ENCODE measurements around the gene CDX1. TPM values are rescaled to one million over a fixed set of nuclear protein-coding genes. Genes with fewer than 3 reads are reported as not detected.

CDX1 gene
- total and polyA plus RNA-seq, 8 donors = 0.31 to 472 (median 2.0) TPM; not detected in 5

GRCh38 chr5:150206098-150206778 is 39.7 kb downstream of the CDX1 start:
- no peaks in the 10 kb centered on the region for H3K4me1 ChIP-seq
- no peak for TF ChIP-seq CTCF (IDR thresholded peaks at IDR 0.05)
- TF ChIP-seq POLR2AphosphoS5 (IDR thresholded peaks at IDR 0.05) = no peak
- no peak for TF ChIP-seq POLR2A (IDR thresholded peaks at IDR 0.05)
- no peak for TF ChIP-seq EP300 (IDR thresholded peaks at IDR 0.05)
- no peaks in the 10 kb centered on the region for H3K36me3 ChIP-seq
- H3K27me3 ChIP-seq = peaks cover 0 to 13% (median 4%) of the 10 kb centered on the region in 3 donors
- DNase-seq = no peak
- H3K4me3 ChIP-seq = no peak overlapping the region
- intact Hi-C loops (cut with DNase I; ENCODE audit: low total_unique reads) = no loop called here
- H3K9me3 ChIP-seq = no peaks in the 10 kb centered on the region
- no peak overlapping the region for H3K27ac ChIP-seq
- 79 to 91% (median 84%) methylated on average over 4 to 6 of the region's 6 CpGs for WGBS, 5 donors

- Histone ChIP-seq H3K27ac (no peak overlapping the region), H3K9me3 (no peaks in the 10 kb centered on the region), H3K4me3 (no peak overlapping the region), H3K4me1 (no peaks in the 10 kb centered on the region), H3K36me3 (no peaks in the 10 kb centered on the region), H3K27me3 (peaks cover 0 to 13% (median 4%) of the 10 kb centered on the region in 3 donors)
- no peak for DNase-seq
- intact Hi-C loops (cut with DNase I; ENCODE audit: low total_unique reads) = no loop called here
- WGBS, 5 donors = 91 to 100% (median 92%) methylated on average over 4 to 6 of the region's 6 CpGs
- no peak for TF ChIP-seq POLR2A (IDR thresholded peaks at IDR 0.05)
- TF ChIP-seq EP300 (IDR thresholded peaks at IDR 0.05) = no peak
- no peak for TF ChIP-seq POLR2AphosphoS5 (IDR thresholded peaks at IDR 0.05)
- TF ChIP-seq CTCF (IDR thresholded peaks at IDR 0.05) = no peak
Measured at GRCh38 chr5:150206779-150207115, 40.2 kb downstream of the CDX1 start.

GRCh38 chr5:150208187-150209098 is 41.9 kb downstream of the CDX1 start:
- H3K9me3 ChIP-seq = no peaks in the 10 kb centered on the region
- WGBS, 5 donors = 64 to 78% (median 69%) methylated on average over 19 of the region's 19 CpGs
- H3K27me3 ChIP-seq = peaks cover 0 to 13% (median 4%) of the 10 kb centered on the region in 3 donors
- DNase-seq = no peak
- H3K4me1 ChIP-seq = no peaks in the 10 kb centered on the region
- H3K27ac ChIP-seq = no peak overlapping the region
- H3K4me3 ChIP-seq = no peak overlapping the region
- intact Hi-C loops (cut with DNase I; ENCODE audit: low total_unique reads) = no loop called here
- TF ChIP-seq POLR2A (IDR thresholded peaks at IDR 0.05) (no peak), CTCF (IDR thresholded peaks at IDR 0.05) (no peak), POLR2AphosphoS5 (IDR thresholded peaks at IDR 0.05) (no peak), EP300 (IDR thresholded peaks at IDR 0.05) (no peak)
- H3K36me3 ChIP-seq = no peaks in the 10 kb centered on the region

- 60 to 77% (median 73%) methylated on average over 10 to 21 of the region's 21 CpGs for WGBS, 5 donors
- no peaks in the 10 kb centered on the region for H3K9me3 ChIP-seq
- no peaks in the 10 kb centered on the region for H3K36me3 ChIP-seq
- H3K27ac ChIP-seq = no peak overlapping the region
- intact Hi-C loops (cut with DNase I; ENCODE audit: low total_unique reads) = no loop called here
- TF ChIP-seq POLR2AphosphoS5 (IDR thresholded peaks at IDR 0.05) = no peak
- peaks cover 0 to 13% (median 4%) of the 10 kb centered on the region in 3 donors for H3K27me3 ChIP-seq
- peak in 1 of 2 donors; percentile 67 for DNase-seq
- no peaks in the 10 kb centered on the region for H3K4me1 ChIP-seq
- no peak overlapping the region for H3K4me3 ChIP-seq
Measured at GRCh38 chr5:150209099-150209635, 42.6 kb downstream of the CDX1 start.
